Measurements from ENCODE around the gene ZNRD2.
A peak's percentile ranks its signal among the peaks of the same experiment; 100 is the strongest.
"Not testable (repeated sequence)": the region's sequence is repeated elsewhere in the genome, so short reads cannot be mapped to it uniquely, and the experiment has no call there.

Gene ZNRD2

DNA sequence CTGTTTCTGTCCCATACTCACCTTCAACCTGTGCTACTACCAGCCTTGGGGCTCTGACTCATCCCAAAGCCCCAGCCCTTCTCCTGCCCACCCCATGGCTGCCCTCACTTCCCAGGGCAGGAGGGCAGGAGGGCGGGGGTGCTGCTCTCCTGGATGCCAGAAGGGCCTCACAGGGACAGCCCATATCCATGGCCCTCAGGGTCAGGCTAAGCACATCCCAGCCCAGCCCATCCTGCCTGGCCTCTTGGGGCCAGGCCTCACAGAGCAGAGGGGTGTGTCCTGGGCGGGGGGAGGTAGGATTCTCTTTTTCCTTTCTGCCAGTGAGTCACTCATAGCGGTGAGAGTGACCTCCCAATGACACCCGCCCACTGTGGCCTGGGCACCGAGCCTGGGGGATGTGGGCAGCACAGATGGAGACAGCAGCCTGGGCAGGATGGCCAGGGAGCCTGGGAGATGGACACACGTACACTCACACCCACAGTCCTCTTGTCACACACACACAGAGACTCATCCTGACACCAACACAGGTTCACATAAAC is 14.5 kb upstream of the ZNRD2 start:
- DNase-seq (ENCODE audit: low read depth in 2 of 2), result no peak

- DNase-seq (ENCODE audit: low read depth in 2 of 2), result no peak
These were observed 13.6 kb upstream of the ZNRD2 start for GRCh38 chr11:65556470-65557279.

DNA sequence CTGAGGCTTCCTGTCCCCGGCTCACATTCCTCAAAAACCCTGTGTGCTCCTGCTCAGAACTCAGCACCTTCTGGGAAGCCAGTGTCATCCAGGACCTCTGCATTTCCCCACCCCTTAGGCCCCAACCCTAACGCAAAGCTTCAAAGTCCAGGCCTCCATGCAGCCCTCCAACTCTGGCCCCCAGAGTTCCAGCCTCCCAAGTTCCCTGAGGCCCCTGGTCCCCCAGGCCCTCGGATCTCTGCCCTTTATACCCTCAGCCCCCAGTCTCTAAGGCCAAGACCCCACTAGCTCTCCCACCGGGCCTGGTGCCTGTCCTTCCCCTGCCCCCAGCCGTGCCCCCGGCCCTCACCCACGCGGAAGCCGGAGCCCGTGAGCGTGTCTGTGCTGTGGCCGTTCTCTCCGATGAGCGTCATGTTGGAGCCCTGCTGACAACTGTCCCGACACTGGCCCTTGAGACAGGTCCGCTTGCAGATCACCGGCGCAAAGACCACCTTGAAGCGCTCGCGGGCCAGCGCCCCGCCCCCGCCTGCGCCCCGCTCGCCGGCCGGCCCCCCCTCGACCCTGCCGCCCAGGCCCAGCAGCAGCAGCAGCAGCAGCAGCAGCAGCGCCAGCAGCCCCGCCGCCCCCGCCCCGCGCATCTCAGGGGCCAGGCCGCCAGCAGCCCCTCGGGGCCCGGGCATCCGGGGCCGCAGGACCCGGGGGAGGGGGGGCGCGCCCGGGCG is 12.8 kb upstream of the ZNRD2 start:
- no peak for DNase-seq (ENCODE audit: low read depth in 2 of 2)

- DNase-seq (ENCODE audit: low read depth in 2 of 2), result no peak
These were observed 12.0 kb upstream of the ZNRD2 start, which contains the start of gene LTBP3 for GRCh38 chr11:65558002-65558929. Gene LTBP3, minus strand, starts transcription at chr11:65558359. Its CDS starts 400 bp downstream, at chr11:65557959.

- no peak for DNase-seq (ENCODE audit: low read depth in 2 of 2)
These were observed 11.3 kb upstream of the ZNRD2 start for GRCh38 chr11:65558930-65559509.

DNA sequence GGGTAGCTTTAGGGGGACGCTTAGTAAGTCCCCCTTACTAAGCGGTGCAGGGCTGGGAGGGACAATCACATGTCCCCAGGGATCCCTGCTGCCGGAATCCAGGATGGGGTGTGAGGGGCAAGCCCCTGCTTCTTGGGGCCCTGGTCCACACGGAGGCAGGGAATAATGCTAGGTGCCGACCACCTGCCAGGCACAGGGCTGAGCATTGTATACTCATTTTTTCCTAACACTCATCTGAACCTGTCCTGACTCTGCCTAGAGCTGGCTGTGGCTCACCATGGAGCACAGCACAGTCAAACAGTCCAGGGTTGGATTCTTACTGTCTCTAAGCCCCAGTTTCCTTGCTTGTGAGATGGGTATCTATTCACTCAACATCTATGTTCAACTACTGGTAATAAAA is 10.7 kb upstream of the ZNRD2 start:
- DNase-seq (ENCODE audit: low read depth in 2 of 2), result no peak

- DNase-seq (ENCODE audit: low read depth in 2 of 2), result no peak
These were observed 10.2 kb upstream of the ZNRD2 start for GRCh38 chr11:65559951-65560537.

DNA sequence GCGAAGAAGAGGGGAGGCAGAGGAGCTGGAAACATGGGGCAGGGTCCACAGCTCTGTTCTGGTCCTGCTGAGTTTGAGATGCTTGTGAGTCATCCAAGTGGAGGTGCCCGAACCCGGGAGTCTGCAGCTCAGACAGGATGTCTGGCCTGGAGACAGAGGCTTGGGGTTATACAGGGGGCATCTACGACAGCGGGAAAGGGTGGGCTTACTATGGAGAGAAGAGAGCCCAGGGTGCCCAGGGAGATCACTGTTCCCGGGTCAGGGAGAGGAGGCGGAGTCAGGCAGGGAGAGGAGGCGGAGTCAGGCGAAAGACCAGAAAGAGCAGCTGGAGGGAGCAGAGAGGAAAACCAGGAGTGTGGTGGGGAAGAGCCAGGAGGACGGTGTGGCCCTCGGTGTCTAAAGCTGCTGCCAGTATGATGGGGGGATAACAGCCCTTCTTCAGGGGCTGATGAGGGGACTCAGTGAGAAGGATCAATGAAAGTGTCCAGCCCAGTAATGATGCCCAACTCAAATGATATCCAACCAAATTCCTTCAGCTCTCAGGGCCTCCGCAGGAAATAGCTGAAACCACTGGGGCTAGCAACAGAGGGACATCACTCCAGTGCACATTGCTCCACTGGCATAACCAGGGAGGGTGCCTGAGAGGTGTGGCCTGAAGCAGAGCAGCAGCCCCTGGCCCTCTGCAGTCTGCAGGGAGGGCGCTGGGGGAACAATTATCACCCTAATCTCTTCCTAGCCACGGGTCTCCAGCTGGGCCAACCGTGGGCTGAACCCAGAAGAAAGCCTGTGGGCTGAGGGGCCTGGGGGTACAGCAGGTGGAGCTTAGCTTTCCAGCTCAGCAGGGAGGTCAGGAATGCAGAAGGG is 9.5 kb upstream of the ZNRD2 start:
- DNase-seq (ENCODE audit: low read depth in 2 of 2), result no peak

GRCh38 chr11:65562020-65562419 is 8.3 kb upstream of the ZNRD2 start:
- no peak for DNase-seq (ENCODE audit: low read depth in 2 of 2)

- no peak for DNase-seq (ENCODE audit: low read depth in 2 of 2)
These were observed 7.5 kb upstream of the ZNRD2 start for GRCh38 chr11:65562788-65563187.

- DNase-seq (ENCODE audit: low read depth in 2 of 2), result no peak
These were observed 6.7 kb upstream of the ZNRD2 start for GRCh38 chr11:65563601-65564000.

GRCh38 chr11:65564879-65565559 is 5.3 kb upstream of the ZNRD2 start:
- DNase-seq (ENCODE audit: low read depth in 2 of 2), result not testable (repeated sequence)

DNA sequence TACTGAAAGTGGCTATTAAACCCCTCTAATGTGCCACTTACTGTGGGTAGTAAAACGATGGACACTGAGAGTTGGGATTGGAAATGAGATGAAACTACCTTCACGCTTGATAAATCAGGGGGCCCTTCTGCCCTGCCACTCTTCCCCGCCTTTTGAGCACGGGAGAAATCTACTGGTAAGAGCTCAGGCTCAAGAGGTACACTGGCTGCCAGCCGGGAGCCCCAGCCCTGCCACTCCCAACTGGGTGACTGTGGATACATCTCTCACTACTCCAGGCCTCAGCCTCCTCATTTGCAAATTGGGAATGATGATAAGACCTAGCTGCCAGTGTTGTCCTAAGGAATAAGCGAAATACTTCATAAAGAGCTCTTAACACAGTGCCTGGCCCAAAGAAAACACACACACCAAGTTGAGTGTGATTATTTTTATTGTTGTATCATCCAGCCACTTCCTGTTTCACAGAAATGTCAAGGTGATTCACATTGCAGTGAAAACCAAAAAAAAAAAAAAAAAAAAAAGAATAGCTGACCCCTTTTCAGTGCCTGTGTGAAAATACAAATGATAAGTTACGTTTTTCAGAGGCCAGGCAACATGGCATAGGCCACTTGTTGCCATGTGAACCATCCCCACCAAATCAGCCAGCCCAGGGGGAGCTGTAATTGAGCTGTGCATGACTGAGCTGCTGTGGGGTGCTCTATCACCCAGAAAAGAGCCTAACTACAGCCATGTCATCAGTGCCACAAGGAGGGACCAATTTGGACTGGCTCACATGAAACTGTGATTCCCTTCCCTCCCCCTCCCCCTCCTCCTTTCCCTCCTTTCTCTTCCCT is 4.4 kb upstream of the ZNRD2 start:
- no peak for DNase-seq (ENCODE audit: low read depth in 2 of 2)

- DNase-seq (ENCODE audit: low read depth in 2 of 2), result no peak
These were observed 909 bp upstream of the ZNRD2 start for GRCh38 chr11:65569164-65569972.

DNA sequence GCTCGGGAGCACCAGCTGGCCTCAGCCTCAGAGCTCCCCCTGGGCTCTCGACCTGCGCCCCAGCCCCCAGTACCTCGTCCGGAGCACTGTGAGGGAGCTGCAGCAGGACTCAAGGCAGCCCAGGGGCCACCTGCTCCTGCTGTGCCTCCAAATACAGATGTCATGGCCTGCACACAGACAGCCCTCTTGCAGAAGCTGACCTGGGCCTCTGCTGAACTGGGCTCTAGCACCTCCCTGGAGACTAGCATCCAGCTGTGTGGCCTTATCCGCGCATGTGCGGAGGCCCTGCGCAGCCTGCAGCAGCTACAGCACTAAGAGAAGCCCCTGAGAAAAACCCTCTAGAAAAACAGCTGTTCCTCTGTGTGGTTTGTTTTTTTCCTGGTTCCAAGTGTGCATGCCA is 1.1 kb downstream of the ZNRD2 start:
- no peak for DNase-seq (ENCODE audit: low read depth in 2 of 2)

DNA sequence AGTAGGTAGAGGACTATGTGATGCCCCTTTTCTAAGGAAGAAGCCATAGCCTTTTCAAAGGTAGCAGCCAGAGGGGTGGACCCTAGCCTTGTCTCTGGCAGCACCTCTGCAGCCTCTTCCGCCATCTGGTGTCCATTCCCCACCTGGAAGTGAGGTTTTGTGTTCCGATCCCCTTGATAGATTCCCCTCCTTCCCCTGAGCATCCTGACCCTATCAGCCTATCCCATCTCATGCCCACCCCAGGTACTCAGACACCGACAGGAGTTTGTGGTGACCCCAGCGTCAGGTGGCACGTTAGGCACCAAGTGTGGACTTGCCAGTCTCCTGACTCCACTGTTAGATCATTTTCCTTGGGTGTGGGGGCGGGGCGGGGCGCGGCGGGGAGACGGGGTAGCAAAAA is 1.7 kb downstream of the ZNRD2 start:
- DNase-seq (ENCODE audit: low read depth in 2 of 2), result no peak

DNA sequence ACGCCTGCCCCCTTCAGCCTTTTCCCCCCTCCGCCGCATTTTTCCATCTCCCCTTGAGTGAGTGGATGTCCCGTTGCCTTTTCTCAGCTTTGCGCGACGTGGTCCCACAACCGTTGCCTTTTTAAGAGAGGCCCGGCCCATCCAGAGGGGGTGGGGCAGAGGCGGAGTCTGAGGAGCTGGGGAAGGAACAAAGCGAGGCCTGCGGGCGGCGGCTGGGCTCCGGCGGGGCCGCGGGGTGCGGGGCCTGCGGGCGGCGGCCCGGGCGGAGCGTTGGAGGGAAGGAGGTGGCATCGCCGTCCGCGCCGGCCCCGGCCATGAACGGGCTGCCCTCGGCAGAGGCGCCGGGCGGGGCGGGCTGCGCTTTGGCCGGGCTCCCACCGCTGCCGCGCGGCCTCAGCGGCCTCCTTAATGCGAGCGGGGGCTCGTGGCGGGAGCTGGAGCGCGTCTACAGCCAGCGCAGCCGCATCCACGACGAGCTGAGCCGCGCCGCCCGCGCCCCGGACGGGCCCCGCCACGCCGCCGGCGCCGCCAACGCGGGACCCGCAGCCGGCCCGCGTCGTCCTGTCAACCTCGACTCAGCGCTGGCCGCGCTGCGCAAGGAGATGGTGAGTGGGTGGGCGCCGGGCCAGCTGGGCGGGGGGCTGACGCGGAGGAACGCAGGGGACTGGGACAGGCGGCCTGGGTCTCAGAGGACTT is 2.2 kb downstream of the ZNRD2 start, which contains the start of gene FAM89B:
Gene FAM89B, plus strand, starts transcription at position 183 of the 696 bp plus-strand sequence. Its CDS starts 132 bp downstream, at position 315.
- peak; percentile 85 to 87 for DNase-seq (ENCODE audit: low read depth in 2 of 2)

Data from stimulated activated CD8-positive, alpha-beta memory T cell treated with anti-CD3 and anti-CD28 coated beads, Interleukin-2, amount 100 ng/mL, for 48 hours (primary cell).